ENCODE results near the gene HSPD1.

- TF ChIP-seq, protein P1, sequence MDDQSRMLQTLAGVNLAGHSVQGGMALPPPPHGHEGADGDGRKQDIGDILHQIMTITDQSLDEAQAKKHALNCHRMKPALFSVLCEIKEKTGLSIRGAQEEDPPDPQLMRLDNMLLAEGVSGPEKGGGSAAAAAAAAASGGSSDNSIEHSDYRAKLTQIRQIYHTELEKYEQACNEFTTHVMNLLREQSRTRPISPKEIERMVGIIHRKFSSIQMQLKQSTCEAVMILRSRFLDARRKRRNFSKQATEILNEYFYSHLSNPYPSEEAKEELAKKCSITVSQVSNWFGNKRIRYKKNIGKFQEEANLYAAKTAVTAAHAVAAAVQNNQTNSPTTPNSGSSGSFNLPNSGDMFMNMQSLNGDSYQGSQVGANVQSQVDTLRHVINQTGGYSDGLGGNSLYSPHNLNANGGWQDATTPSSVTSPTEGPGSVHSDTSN (IDR thresholded peaks at IDR 0.05): no peak
- TF ChIP-seq CTCF (IDR thresholded peaks at IDR 0.05): no peak
- no peak for TF ChIP-seq POLR2A (IDR thresholded peaks at IDR 0.05; ENCODE audit: low read length)
- no peak for TF ChIP-seq SREBF2 (IDR thresholded peaks at IDR 0.05)
Observed at GRCh38 chr2:197538412-197538811, 38.8 kb upstream of the HSPD1 start.
